B cell (primary cell): ENCODE results near the gene HHATL. TPM values are rescaled to one million over a fixed set of nuclear protein-coding genes. Genes with fewer than 3 reads are reported as not detected.

Experiments
- ATAC-seq: fragments of 200-7000 bp; cut with Tn5 transposase; one replicate; pipeline ENCODE4 v1.10.0; 2021; ENCODE audit warnings: low read depth, mild to moderate bottlenecking, moderate number of reproducible peaks, moderate library complexity
- CTCF ChIA-PET: fragments of 350-600 bp; sonication (Branson Sonifier 250); formaldehyde crosslinking; loops from one replicate; lab custom pipeline; 2021; ENCODE audit warnings: antibody characterized with exemption, inconsistent platforms; lab: Charles Lee
- POLR2A ChIA-PET: fragments of 350-600 bp; sonication (Branson Sonifier 250); formaldehyde crosslinking; loops from one replicate; lab custom pipeline; 2021; ENCODE audit warnings: antibody characterized with exemption; lab: Charles Lee
- DNase-seq: peaks from one replicate; pipeline ENCODE4 v3.0.0; 2013
- H2AFZ ChIP-seq: 2 replicates; pipeline ENCODE4 v1.6.1; 2012; ENCODE audit warnings: mild to moderate bottlenecking, low read depth, low read length; ENCODE audit not compliant: insufficient read depth, poor library complexity, severe bottlenecking
- H3K27ac ChIP-seq, 2 donors: 1 replicate in 1 of 2; 2 replicates in 1 of 2; pipeline ENCODE4 v1.5.1; 2012 to 2013; ENCODE audit warnings: low read length in 2 of 2, mild to moderate bottlenecking in 2 of 2, moderate library complexity in 1 of 2
- H3K27me3 ChIP-seq, 4 experiments: fragments of 200-600 bp in 1 of 4; sonication (generic) in 1 of 4; replicated peaks in 1 of 4; 1 replicate in 2 of 4; 2 replicates in 2 of 4; pipeline versions ENCODE4 v1.6.1 to v1.7.0; 2013 to 2016; ENCODE audit warnings: low read length in 3 of 4, mild to moderate bottlenecking in 2 of 4, mixed read lengths in 1 of 4, moderate library complexity in 1 of 4; ENCODE audit not compliant: insufficient read depth in 4 of 4, control insufficient read depth in 3 of 4; ENCODE audit errors: control extremely low read depth in 1 of 4
- H3K36me3 ChIP-seq, 2 experiments: replicated peaks in 1 of 2; 1 replicate in 1 of 2; 2 replicates in 1 of 2; pipeline versions ENCODE4 v1.6.1 to v1.7.1; 2013; ENCODE audit warnings: low read length in 1 of 2; ENCODE audit not compliant: insufficient read depth in 2 of 2, control insufficient read depth in 1 of 2; ENCODE audit errors: control extremely low read depth in 1 of 2, extremely low read depth in 1 of 2
- H3K4me1 ChIP-seq, 2 donors: fragments of 200-600 bp in 1 of 2; sonication (generic) in 1 of 2; 1 replicate in 1 of 2; 2 replicates in 1 of 2; pipeline versions ENCODE4 v1.5.1 to v1.6.1; 2013 to 2017; ENCODE audit warnings: low read length in 2 of 2; ENCODE audit not compliant: control insufficient read depth in 2 of 2, insufficient read depth in 2 of 2
- H3K4me2 ChIP-seq: replicated peaks from 2 replicates; pipeline ENCODE3; 2012; ENCODE audit warnings: mild to moderate bottlenecking, low read depth, low read length; ENCODE audit not compliant: poor library complexity, severe bottlenecking
- H3K4me3 ChIP-seq, 5 experiments: fragments of 200-600 bp in 1 of 5; sonication (generic) in 1 of 5; 1 replicate in 3 of 5; 2 replicates in 2 of 5; pipeline versions ENCODE4 v1.5.1 to v1.7.0; 2011 to 2016; ENCODE audit warnings: low read length in 4 of 5, mild to moderate bottlenecking in 4 of 5, low read depth in 2 of 5, control low read depth in 1 of 5, moderate library complexity in 1 of 5; ENCODE audit not compliant: insufficient read depth in 1 of 5; ENCODE audit errors: control extremely low read depth in 1 of 5, extremely low read depth in 1 of 5
- H3K79me2 ChIP-seq: fragments of 200-600 bp; sonication (generic); one replicate; pipeline ENCODE4 v1.6.0; 2016; ENCODE audit warnings: low read length; ENCODE audit not compliant: control insufficient read depth, insufficient read depth
- H3K9ac ChIP-seq: fragments of 200-600 bp; sonication (generic); 2 replicates; pipeline ENCODE4 v1.6.1; 2017; ENCODE audit warnings: mild to moderate bottlenecking, low read length, moderate library complexity
- H3K9me3 ChIP-seq, 3 donors: one replicate each; pipeline versions ENCODE4 v1.6.1 to v1.7.1; 2013; ENCODE audit warnings: low read length in 2 of 3; ENCODE audit not compliant: control insufficient read depth in 2 of 3, insufficient read depth in 1 of 3; ENCODE audit errors: control extremely low read depth in 1 of 3
- H4K20me1 ChIP-seq: 2 replicates; pipeline ENCODE4 v1.6.0; 2012; ENCODE audit warnings: mild to moderate bottlenecking, low read length; ENCODE audit not compliant: insufficient read depth, control insufficient read depth, poor library complexity, severe bottlenecking
- H3K27ac Mint-ChIP-seq: one replicate; pipeline ENCODE4 v1.8.0; 2021; ENCODE audit warnings: mixed read lengths
- H3K27me3 Mint-ChIP-seq: one replicate; pipeline ENCODE4 v1.8.0; 2021; ENCODE audit warnings: mixed read lengths
- H3K4me1 Mint-ChIP-seq: one replicate; pipeline ENCODE4 v1.8.0; 2021; ENCODE audit warnings: mixed read lengths
- H3K4me3 Mint-ChIP-seq: one replicate; pipeline ENCODE4 v1.8.0; 2021; ENCODE audit warnings: mixed read lengths
- H3K9me3 Mint-ChIP-seq: one replicate; pipeline ENCODE4 v1.8.0; 2022; ENCODE audit warnings: mixed read lengths; ENCODE audit not compliant: insufficient read depth
- CTCF ChIP-seq: fragments of 200-600 bp; IDR thresholded peaks from one replicate; pipeline ENCODE4 v1.8.0; 2022; ENCODE audit warnings: antibody characterized with exemption, mild to moderate bottlenecking
- EZH2 ChIP-seq: IDR thresholded peaks from 2 replicates; pipeline ENCODE4 v1.6.1; 2012; ENCODE audit warnings: borderline replicate concordance, low read depth, mild to moderate bottlenecking, moderate library complexity, low read length; ENCODE audit not compliant: insufficient read depth, poor library complexity, severe bottlenecking
- WGBS: methylation state at CpG from one replicate; pipeline ENCODE4 v1.1.5; 2013; ENCODE audit warnings: missing lambda C conversion rate; ENCODE audit not compliant: insufficient coverage; 5-methylcytosine and 5-hydroxymethylcytosine counted together
- intact Hi-C: fragments of 100-400 bp; cut with micrococcal nuclease; formaldehyde crosslinking; loops from one replicate; pipeline ENCODE4 v1.10.0; 2022
- polyA plus RNA-seq: library from polyadenylated mRNA; depleted of rRNA; stranded (reverse); fragments of >200 nt; gene quantifications from 2 replicates; pipeline ENCODE4 v1.2.3, GENCODE V29; 2012
- total RNA-seq, 2 donors: library from RNA; stranded (reverse); fragments of 120-200 nt in 1 of 2; gene quantifications; 1 replicate in 1 of 2; 2 replicates in 1 of 2; pipeline versions ENCODE4 v1.2.3 to v1.2.4, GENCODE V29; 2013 to 2022

HHATL gene
- total and polyA plus RNA-seq, 2 donors (not counting 1 experiment from before 2014, with no cell fraction given), result not detected

- peaks cover 23% of the 10 kb centered on the region for H3K4me1 Mint-ChIP-seq
- TF ChIP-seq CTCF (no peak), EZH2 (no peak)
- intact Hi-C loops, result loop anchor here (5.0 kb wide), 1 partner anchor 80 kb away; no protein-coding TSS in a partner anchor
- DNase-seq, result no peak
- no peak for ATAC-seq
- H3K9me3 ChIP-seq, result no peaks in the 10 kb centered on the region
- no peak overlapping the region for H3K9ac ChIP-seq
- POLR2A ChIA-PET, result interaction anchor here (0.6 kb wide), 1 partner anchor 152 kb away, joined by 3 read pairs; the partner anchor contains the start of gene SS18L2
- peaks cover 6 to 7% of the 10 kb centered on the region in 2 donors for H3K4me1 ChIP-seq
- CTCF ChIA-PET, result interaction anchor here (0.8 to 3.9 kb wide), 3 partner anchors 10 to 195 kb away, joined by 3 to 31 read pairs (median 5); partner anchors contain the start of gene SEC22C
- no peak overlapping the region for H3K27ac ChIP-seq
- H3K36me3 ChIP-seq, result no peaks in the 10 kb centered on the region
- no peak overlapping the region for H3K4me3 ChIP-seq
- no peaks in the 10 kb centered on the region for H3K79me2 ChIP-seq
- H4K20me1 ChIP-seq, result no peaks in the 10 kb centered on the region
- no peaks in the 10 kb centered on the region for H3K27me3 ChIP-seq
- no peak overlapping the region for H3K4me3 Mint-ChIP-seq
- no peaks in the 10 kb centered on the region for H3K9me3 Mint-ChIP-seq
- H3K4me2 ChIP-seq, result no peak overlapping the region
- 100% methylated on average over 9 of the region's 9 CpGs for WGBS
- H2AFZ ChIP-seq, result no peak overlapping the region
- no peak overlapping the region for H3K27ac Mint-ChIP-seq
- H3K27me3 Mint-ChIP-seq, result no peaks in the 10 kb centered on the region
These were observed 40.1 kb upstream of the HHATL start for GRCh38 chr3:42742688-42743087.

- H3K4me1 ChIP-seq, result peaks cover 3 to 6% of the 10 kb centered on the region in 2 donors
- no peak overlapping the region for H3K4me2 ChIP-seq
- no peaks in the 10 kb centered on the region for H3K79me2 ChIP-seq
- H4K20me1 ChIP-seq, result no peaks in the 10 kb centered on the region
- no peak overlapping the region for H2AFZ ChIP-seq
- peaks cover 19% of the 10 kb centered on the region for H3K4me1 Mint-ChIP-seq
- CTCF ChIA-PET, result interaction anchor here (1.9 to 3.9 kb wide), 2 partner anchors 9 to 160 kb away, joined by 5 to 31 read pairs; partner anchors contain the start of gene SEC22C
- H3K27ac Mint-ChIP-seq, result no peak overlapping the region
- H3K27me3 ChIP-seq, result no peaks in the 10 kb centered on the region
- no peak for TF ChIP-seq EZH2
- TF ChIP-seq CTCF, result no peak
- H3K4me3 Mint-ChIP-seq, result no peak overlapping the region
- intact Hi-C loops, result loop anchor here (5.0 kb wide), 1 partner anchor 80 kb away; no protein-coding TSS in a partner anchor
- 92% methylated on average over 2 of the region's 4 CpGs for WGBS
- H3K9me3 Mint-ChIP-seq, result no peaks in the 10 kb centered on the region
- no peak overlapping the region for H3K27ac ChIP-seq
- ATAC-seq, result no peak
- no peaks in the 10 kb centered on the region for H3K36me3 ChIP-seq
- no peak overlapping the region for H3K4me3 ChIP-seq
- H3K9me3 ChIP-seq, result no peaks in the 10 kb centered on the region
- H3K27me3 Mint-ChIP-seq, result no peaks in the 10 kb centered on the region
- no peak overlapping the region for H3K9ac ChIP-seq
- POLR2A ChIA-PET, result no interaction called here
- DNase-seq, result no peak
These were observed 39.7 kb upstream of the HHATL start for GRCh38 chr3:42742259-42742658.
